Right lobe of liver (tissue), 6 donors: ENCODE data around the gene TLE3. TPM values are rescaled to one million over a fixed set of nuclear protein-coding genes. Genes with fewer than 3 reads are reported as not detected.
A peak's percentile ranks its signal among the peaks of the same experiment; 100 is the strongest.

ENCODE experiments used
- ATAC-seq, 4 donors: fragments of 200-7000 bp; cut with Tn5 transposase; one replicate each; pipeline ENCODE4 v1.9.1; 2020; ENCODE audit warnings: mild to moderate bottlenecking in 4 of 4, moderate library complexity in 4 of 4
- DNase-seq, 3 donors: peaks; one replicate each; pipeline ENCODE4 v3.0.0-alpha.2; 2020
- H3K27ac ChIP-seq, 3 donors: fragments of 200-600 bp; one replicate each; pipeline ENCODE4 v1.8.0; 2022
- H3K27me3 ChIP-seq, 2 donors: fragments of 200-600 bp; one replicate each; pipeline ENCODE4 v1.8.0; 2022
- H3K36me3 ChIP-seq, 4 donors: fragments of 200-600 bp; sonication (generic) in 1 of 4; one replicate each; pipeline versions ENCODE4 v1.5.1 to v1.8.0; 2017 to 2022; ENCODE audit warnings: control low read depth in 1 of 4
- H3K4me1 ChIP-seq, 4 donors: fragments of 200-600 bp; sonication (generic) in 1 of 4; one replicate each; pipeline versions ENCODE4 v1.5.1 to v1.8.0; 2017 to 2022; ENCODE audit warnings: control low read depth in 1 of 4
- H3K4me3 ChIP-seq, 3 donors: fragments of 200-600 bp; one replicate each; pipeline ENCODE4 v1.8.0; 2022
- H3K9me3 ChIP-seq, 4 donors: fragments of 200-600 bp; sonication (generic) in 1 of 4; one replicate each; pipeline versions ENCODE4 v1.5.1 to v1.8.0; 2017 to 2022; ENCODE audit warnings: control low read depth in 1 of 4
- POLR2A ChIP-seq: fragments of 450-650 bp; IDR thresholded peaks from one replicate; pipeline ENCODE4 v1.6.1; 2017; ENCODE audit warnings: antibody characterized with exemption, mild to moderate bottlenecking
- WGBS: methylation state at CpG from one replicate; pipeline ENCODE4 v1.1.6; 2018; ENCODE audit warnings: low coverage, low lambda C conversion rate; ENCODE audit not compliant: insufficient coverage; ENCODE audit errors: missing lambda C conversion rate; 5-methylcytosine and 5-hydroxymethylcytosine counted together
- intact Hi-C, 2 donors: fragments of 100-400 bp; cut with DNase I; formaldehyde crosslinking; loops; one replicate each; pipeline versions ENCODE4 v1.11.2 to v1.14.1; 2022
- total RNA-seq, 6 experiments: library from RNA; depleted of rRNA in 2 of 6; stranded (reverse); fragments of >200 nt in 2 of 6; fragmentation: NEBNext Ultra II Directional in 3 of 6; extraction: Animal tissue kit (Norgen Biotek cat#: 25700) in 3 of 6; gene quantifications; one replicate each; pipeline versions ENCODE4 v1.1.0 to v1.2.4, GENCODE V29; 2016 to 2023
- TF ChIP-seq, protein P1 (sequence below), 4 donors: fragments of 200-600 bp in 3 of 4; fragments of 450-650 bp in 1 of 4; IDR thresholded peaks; one replicate each; pipeline versions ENCODE4 v1.5.1 to v1.8.0; 2016 to 2022; ENCODE audit warnings: antibody characterized with exemption in 4 of 4, mild to moderate bottlenecking in 2 of 4
- donor health status: DM: no; HTN: yes; CAD: no.
- donor health status: DM: no; HTN: no; CAD: no.
- donor health status: DM: no; HTN: no; CAD: no.
- donor health status: DM: no; HTN: yes; CAD: no.
- donor health status: DM: no; HTN: yes; CAD: no.

The TLE3 gene
- total RNA-seq, 6 experiments from 2014 or later = 8.9 to 38.2 (median 21.2) TPM

- DNase-seq (peak in 1 of 3 donors; percentile 1), ATAC-seq (no peak)
- Histone ChIP-seq H3K9me3 (no peaks in the 10 kb centered on the region), H3K27ac (no peak overlapping the region), H3K36me3 (peaks cover 0 to 6% (median 3%) of the 10 kb centered on the region in 4 donors), H3K4me1 (peaks cover 0 to 53% (median 22%) of the 10 kb centered on the region in 4 donors), H3K27me3 (no peaks in the 10 kb centered on the region), H3K4me3 (no peak overlapping the region)
- intact Hi-C loops = no loop called here
- TF ChIP-seq, protein P1, sequence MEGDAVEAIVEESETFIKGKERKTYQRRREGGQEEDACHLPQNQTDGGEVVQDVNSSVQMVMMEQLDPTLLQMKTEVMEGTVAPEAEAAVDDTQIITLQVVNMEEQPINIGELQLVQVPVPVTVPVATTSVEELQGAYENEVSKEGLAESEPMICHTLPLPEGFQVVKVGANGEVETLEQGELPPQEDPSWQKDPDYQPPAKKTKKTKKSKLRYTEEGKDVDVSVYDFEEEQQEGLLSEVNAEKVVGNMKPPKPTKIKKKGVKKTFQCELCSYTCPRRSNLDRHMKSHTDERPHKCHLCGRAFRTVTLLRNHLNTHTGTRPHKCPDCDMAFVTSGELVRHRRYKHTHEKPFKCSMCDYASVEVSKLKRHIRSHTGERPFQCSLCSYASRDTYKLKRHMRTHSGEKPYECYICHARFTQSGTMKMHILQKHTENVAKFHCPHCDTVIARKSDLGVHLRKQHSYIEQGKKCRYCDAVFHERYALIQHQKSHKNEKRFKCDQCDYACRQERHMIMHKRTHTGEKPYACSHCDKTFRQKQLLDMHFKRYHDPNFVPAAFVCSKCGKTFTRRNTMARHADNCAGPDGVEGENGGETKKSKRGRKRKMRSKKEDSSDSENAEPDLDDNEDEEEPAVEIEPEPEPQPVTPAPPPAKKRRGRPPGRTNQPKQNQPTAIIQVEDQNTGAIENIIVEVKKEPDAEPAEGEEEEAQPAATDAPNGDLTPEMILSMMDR (IDR thresholded peaks at IDR 0.05) = no peak
- no peak for TF ChIP-seq POLR2A
- WGBS = 74% methylated on average over 6 of the region's 8 CpGs
Observed at GRCh38 chr15:70090436-70091296, 7.1 kb downstream of the TLE3 start.

DNA sequence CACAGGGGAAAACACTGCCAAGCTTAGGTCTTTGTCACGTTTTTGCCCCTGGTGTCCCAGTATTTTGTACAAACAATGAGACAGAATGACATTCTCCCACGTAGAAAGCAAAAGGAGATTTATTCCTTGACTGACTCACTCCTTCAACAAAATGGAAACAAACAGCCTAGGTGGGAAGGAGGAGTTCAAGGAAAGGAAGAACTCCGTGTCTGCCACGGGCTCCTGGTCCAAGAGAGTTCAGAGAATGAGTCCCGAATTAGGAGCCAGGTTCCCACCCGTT, 8.1 kb downstream of the TLE3 start:
- H3K4me1 ChIP-seq = peaks cover 0 to 43% (median 19%) of the 10 kb centered on the region in 4 donors
- ATAC-seq (no peak), DNase-seq (peak in 1 of 3 donors; percentile 2)
- no peak overlapping the region for H3K27ac ChIP-seq
- H3K27me3 ChIP-seq = no peaks in the 10 kb centered on the region
- peaks cover 0 to 16% (median 3%) of the 10 kb centered on the region in 4 donors for H3K36me3 ChIP-seq
- TF ChIP-seq, protein P1 (IDR thresholded peaks at IDR 0.05) = no peak
- no peak for TF ChIP-seq POLR2A
- intact Hi-C loops = no loop called here
- H3K4me3 ChIP-seq = no peak overlapping the region
- WGBS = 86% methylated on average over 3 of the region's 6 CpGs
- H3K9me3 ChIP-seq = no peaks in the 10 kb centered on the region

GRCh38 chr15:70088887-70089691, 8.6 kb downstream of the TLE3 start:
- TF ChIP-seq POLR2A = no peak
- TF ChIP-seq, protein P1 (IDR thresholded peaks at IDR 0.05) = no peak
- no peak for ATAC-seq
- H3K27me3 ChIP-seq = no peaks in the 10 kb centered on the region
- intact Hi-C loops = no loop called here
- DNase-seq = peak in 1 of 3 donors; percentile 19
- no peak overlapping the region for H3K27ac ChIP-seq
- no peak overlapping the region for H3K4me3 ChIP-seq
- WGBS = 62% methylated on average over 11 of the region's 23 CpGs
- peaks cover 0 to 21% (median 5%) of the 10 kb centered on the region in 4 donors for H3K36me3 ChIP-seq
- H3K9me3 ChIP-seq = no peaks in the 10 kb centered on the region
- peaks cover 0 to 37% (median 17%) of the 10 kb centered on the region in 4 donors for H3K4me1 ChIP-seq

DNA sequence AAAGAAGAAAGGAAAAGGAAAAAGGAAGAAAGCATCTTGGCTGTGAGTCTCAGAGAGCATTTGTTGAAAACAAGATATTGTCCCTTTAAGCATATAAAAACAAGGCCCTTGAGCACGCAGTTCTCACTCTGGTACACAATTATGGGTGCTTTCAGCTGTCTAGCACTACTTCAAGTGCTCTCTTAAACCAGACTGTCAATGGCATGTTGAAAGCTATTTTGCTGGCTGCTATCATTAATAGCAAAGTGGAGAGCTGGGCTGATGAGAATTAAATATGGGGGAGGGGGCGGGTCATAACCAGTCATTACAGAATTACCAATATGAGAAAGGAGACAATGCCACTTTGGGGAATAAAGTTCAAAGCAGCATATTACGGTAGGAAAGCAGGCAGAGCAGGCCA, 9.3 kb downstream of the TLE3 start:
- ATAC-seq (no peak), DNase-seq (no peak)
- WGBS = 88% methylated on average over 2 of the region's 3 CpGs
- H3K36me3 ChIP-seq = peaks cover 0 to 27% (median 6%) of the 10 kb centered on the region in 4 donors
- peaks cover 0 to 31% (median 13%) of the 10 kb centered on the region in 4 donors for H3K4me1 ChIP-seq
- intact Hi-C loops = no loop called here
- no peaks in the 10 kb centered on the region for H3K27me3 ChIP-seq
- H3K27ac ChIP-seq = no peak overlapping the region
- no peak overlapping the region for H3K4me3 ChIP-seq
- no peaks in the 10 kb centered on the region for H3K9me3 ChIP-seq
- no peak for TF ChIP-seq POLR2A
- TF ChIP-seq, protein P1 (IDR thresholded peaks at IDR 0.05) = no peak
